ENCODE data around the gene RTN3.
"Not testable (repeated sequence)": the region's sequence is repeated elsewhere in the genome, so short reads cannot be mapped to it uniquely, and the experiment has no call there.

Gene RTN3

GRCh38 chr11:63681321-63682065 lies at the start of gene RTN3:
Gene RTN3, plus strand, starts transcription at chr11:63681500. Its CDS starts 137 bp downstream, at chr11:63681637.
- TF ChIP-seq CTCF (IDR thresholded peaks at IDR 0.05; ENCODE audit: extremely low read depth, missing control alignments) = no peak
- DNase-seq (ENCODE audit: low spot score) = peak; percentile 97

- peak; percentile 67 for TF ChIP-seq CTCF (IDR thresholded peaks at IDR 0.05; ENCODE audit: extremely low read depth, missing control alignments)
- DNase-seq (ENCODE audit: low spot score) = peak; percentile 70
Measured at GRCh38 chr11:63635762-63636465, 45.4 kb upstream of the RTN3 start.

- DNase-seq (ENCODE audit: low spot score) = not testable (repeated sequence)
Measured at GRCh38 chr11:63638436-63638835, 42.9 kb upstream of the RTN3 start.

GRCh38 chr11:63639199-63639832 lies 42.0 kb upstream of the RTN3 start:
- TF ChIP-seq CTCF (IDR thresholded peaks at IDR 0.05; ENCODE audit: extremely low read depth, missing control alignments) = no peak
- DNase-seq (ENCODE audit: low spot score) = no peak

- no peak for DNase-seq (ENCODE audit: low spot score)
- no peak for TF ChIP-seq CTCF (IDR thresholded peaks at IDR 0.05; ENCODE audit: extremely low read depth, missing control alignments)
Measured at GRCh38 chr11:63641727-63642126, 39.6 kb upstream of the RTN3 start.

GRCh38 chr11:63643205-63643604 lies 38.1 kb upstream of the RTN3 start:
- no peak for TF ChIP-seq CTCF (IDR thresholded peaks at IDR 0.05; ENCODE audit: extremely low read depth, missing control alignments)

GRCh38 chr11:63652671-63653070 lies 28.6 kb upstream of the RTN3 start:
- DNase-seq (ENCODE audit: low spot score) = no peak
- no peak for TF ChIP-seq CTCF (IDR thresholded peaks at IDR 0.05; ENCODE audit: extremely low read depth, missing control alignments)

More at GRCh38 chr11:63643205-63643604, 38.1 kb upstream of the RTN3 start:
- no peak for DNase-seq (ENCODE audit: low spot score)
